Neural cell (in vitro differentiated cells): ENCODE results near the gene TENT5C. TPM values are rescaled to one million over a fixed set of nuclear protein-coding genes. Genes with fewer than 3 reads are reported as not detected.

Source experiments
- H2AFZ ChIP-seq: fragments of 200-600, 300-800 bp; sonication (generic), shearing (Covaris generic); 2 replicates; pipeline ENCODE4 v1.6.0; 2014; ENCODE audit warnings: low read depth, mild to moderate bottlenecking, antibody characterized with exemption, low read length, moderate library complexity
- H3F3A ChIP-seq: fragments of 200-600 bp; shearing (Covaris generic); 2 replicates; pipeline ENCODE4 v1.6.1; 2016; ENCODE audit warnings: mild to moderate bottlenecking, moderate library complexity, mixed read lengths, antibody characterized with exemption, low read length; ENCODE audit not compliant: insufficient read depth, poor library complexity, severe bottlenecking
- H3K27ac ChIP-seq: fragments of 200-600, 300-800 bp; sonication (generic), shearing (Covaris generic); 2 replicates; pipeline ENCODE4 v1.5.1; 2014; ENCODE audit warnings: mild to moderate bottlenecking, low read length, moderate library complexity
- H3K27me3 ChIP-seq: fragments of 300-800, 200-600 bp; sonication (generic), shearing (Covaris generic); 2 replicates; pipeline ENCODE4 v1.6.0; 2014; ENCODE audit warnings: mild to moderate bottlenecking, low read depth, low read length, moderate library complexity; ENCODE audit not compliant: insufficient read depth
- H3K36me3 ChIP-seq: fragments of 300-800, 200-600 bp; sonication (generic), shearing (Covaris generic); 2 replicates; pipeline ENCODE4 v1.5.1; 2014; ENCODE audit warnings: mild to moderate bottlenecking, antibody characterized with exemption, low read length, moderate library complexity; ENCODE audit not compliant: insufficient read depth
- H3K4me2 ChIP-seq: fragments of 300-800, 200-600 bp; sonication (generic), shearing (Covaris generic); 2 replicates; pipeline ENCODE4 v1.6.0; 2014; ENCODE audit warnings: mild to moderate bottlenecking, low read length
- H3K4me3 ChIP-seq: fragments of 300-800, 200-600 bp; sonication (generic), shearing (Covaris generic); 2 replicates; pipeline ENCODE4 v1.5.1; 2014; ENCODE audit warnings: mild to moderate bottlenecking, low read length, moderate library complexity
- H3K79me2 ChIP-seq: fragments of 200-600 bp; shearing (Covaris generic); replicated peaks from 2 replicates; pipeline ENCODE4 v1.6.0; 2014; ENCODE audit warnings: mild to moderate bottlenecking, low read length, moderate library complexity; ENCODE audit not compliant: insufficient read depth
- H3K9ac ChIP-seq: fragments of 300-800, 200-600 bp; sonication (generic), shearing (Covaris generic); 2 replicates; pipeline ENCODE4 v1.6.1; 2016; ENCODE audit warnings: mild to moderate bottlenecking, low read length, mixed read lengths
- H3K9me2 ChIP-seq: fragments of 200-600 bp; shearing (Covaris generic); 2 replicates; pipeline ENCODE4 v1.6.1; 2016; ENCODE audit warnings: mild to moderate bottlenecking, low read length, mixed read lengths; ENCODE audit not compliant: insufficient read depth
- H3K9me3 ChIP-seq: fragments of 200-600, 300-800 bp; sonication (generic), shearing (Covaris generic); 2 replicates; pipeline ENCODE4 v1.6.1; 2016; ENCODE audit warnings: mild to moderate bottlenecking, mixed run types, low read length, moderate library complexity, mixed read lengths
- H4K20me1 ChIP-seq: fragments of 200-600 bp; shearing (Covaris generic); 2 replicates; pipeline ENCODE4 v1.6.1; 2016; ENCODE audit warnings: mild to moderate bottlenecking, mixed run types; ENCODE audit not compliant: insufficient read depth
- CTCF ChIP-seq: fragments of 450-650 bp; IDR thresholded peaks from 2 replicates; pipeline ENCODE4 v1.5.1; 2014; ENCODE audit warnings: antibody characterized with exemption, mild to moderate bottlenecking, moderate library complexity; ENCODE audit not compliant: poor library complexity, severe bottlenecking
- EP300 ChIP-seq: fragments of 450-650 bp; conservative IDR thresholded peaks from 2 replicates; pipeline ENCODE4 v1.6.1; 2014; ENCODE audit warnings: antibody characterized with exemption, mild to moderate bottlenecking, moderate library complexity; ENCODE audit not compliant: poor library complexity, severe bottlenecking
- EZH2 ChIP-seq: fragments of 200-600, 300-800 bp; shearing (Covaris generic), sonication (generic); IDR thresholded peaks from 2 replicates; pipeline ENCODE4 v1.6.1; 2014; ENCODE audit warnings: antibody characterized with exemption, low read length, borderline replicate concordance, mild to moderate bottlenecking; ENCODE audit not compliant: insufficient read depth, poor library complexity, severe bottlenecking
- MXI1 ChIP-seq: fragments of 450-650 bp; conservative IDR thresholded peaks from 2 replicates; pipeline ENCODE4 v1.6.1; 2014; ENCODE audit warnings: antibody characterized with exemption, mild to moderate bottlenecking; ENCODE audit not compliant: poor library complexity, severe bottlenecking
- POLR2AphosphoS5 ChIP-seq: IDR thresholded peaks from 2 replicates; pipeline ENCODE4 v1.6.1; 2012
- RAD21 ChIP-seq: fragments of 450-650 bp; conservative IDR thresholded peaks from 2 replicates; pipeline ENCODE4 v1.6.1; 2014; ENCODE audit warnings: antibody characterized with exemption, mild to moderate bottlenecking, moderate library complexity
- REST ChIP-seq: IDR thresholded peaks from 2 replicates; pipeline ENCODE4 v1.6.1; 2012; ENCODE audit warnings: borderline replicate concordance
- SMC3 ChIP-seq: fragments of 450-650 bp; conservative IDR thresholded peaks from 2 replicates; pipeline ENCODE4 v1.6.1; 2014; ENCODE audit warnings: antibody characterized with exemption, mild to moderate bottlenecking, moderate library complexity; ENCODE audit not compliant: poor library complexity
- TAF1 ChIP-seq: IDR thresholded peaks from 2 replicates; pipeline ENCODE4 v1.6.1; 2012; ENCODE audit warnings: low read depth
- polyA plus RNA-seq: library from polyadenylated mRNA; depleted of rRNA; stranded (reverse); fragments of >200 nt; gene quantifications from 2 replicates; pipeline ENCODE4 v1.2.3, GENCODE V29; 2014

The TENT5C gene
- polyA plus RNA-seq, 1 donor from 2014 or later: 0.05 TPM

GRCh38 chr1:117629625-117630422, 24.0 kb downstream of the TENT5C start:
- no peak overlapping the region for H3K4me3 ChIP-seq
- no peaks in the 10 kb centered on the region for H3K9me3 ChIP-seq
- H3K9me2 ChIP-seq: no peaks in the 10 kb centered on the region
- no peaks in the 10 kb centered on the region for H3K27me3 ChIP-seq
- H3F3A ChIP-seq: no peaks in the 10 kb centered on the region
- no peaks in the 10 kb centered on the region for H3K36me3 ChIP-seq
- no peaks in the 10 kb centered on the region for H3K79me2 ChIP-seq
- H3K27ac ChIP-seq: no peak overlapping the region
- no peak overlapping the region for H3K9ac ChIP-seq
- no peak for TF ChIP-seq RAD21
- TF ChIP-seq EP300: no peak
- no peak for TF ChIP-seq MXI1
- TF ChIP-seq TAF1: no peak
- TF ChIP-seq CTCF: no peak
- no peak for TF ChIP-seq REST
- TF ChIP-seq EZH2: no peak
- no peak for TF ChIP-seq SMC3
- no peak for TF ChIP-seq POLR2AphosphoS5
- H3K4me2 ChIP-seq: no peak overlapping the region
- H2AFZ ChIP-seq: no peak overlapping the region
- H4K20me1 ChIP-seq: no peaks in the 10 kb centered on the region

- H3K9me2 ChIP-seq: no peaks in the 10 kb centered on the region
- TF ChIP-seq SMC3: no peak
- no peak for TF ChIP-seq RAD21
- H2AFZ ChIP-seq: no peak overlapping the region
- H3K4me2 ChIP-seq: no peak overlapping the region
- no peaks in the 10 kb centered on the region for H3K36me3 ChIP-seq
- H3K27me3 ChIP-seq: no peaks in the 10 kb centered on the region
- H3K9ac ChIP-seq: no peak overlapping the region
- H3K27ac ChIP-seq: no peak overlapping the region
- no peak overlapping the region for H3K4me3 ChIP-seq
- no peaks in the 10 kb centered on the region for H3F3A ChIP-seq
- no peaks in the 10 kb centered on the region for H3K79me2 ChIP-seq
- no peaks in the 10 kb centered on the region for H3K9me3 ChIP-seq
- no peaks in the 10 kb centered on the region for H4K20me1 ChIP-seq
Measured at GRCh38 chr1:117630423-117630998, 24.7 kb downstream of the TENT5C start.
